Stimulated activated CD4-positive, alpha-beta T cell treated with anti-CD3 and anti-CD28 coated beads, Interleukin-15, amount 100 ng/mL, for 48 hours (primary cell): Measurements from ENCODE around the gene TNFRSF17.
"Not testable (repeated sequence)": the region's sequence is repeated elsewhere in the genome, so short reads cannot be mapped to it uniquely, and the experiment has no call there.

Experiments
- DNase-seq, 2 donors: peaks; one replicate each; pipeline ENCODE4 v3.0.0-alpha.2; 2020; ENCODE audit warnings: low read depth in 2 of 2

TNFRSF17 gene

GRCh38 chr16:11970292-11970691 is 5.3 kb downstream of the TNFRSF17 start:
- not testable (repeated sequence) for DNase-seq

GRCh38 chr16:11972128-11972527 is 7.1 kb downstream of the TNFRSF17 start:
- DNase-seq, result no peak

- no peak for DNase-seq
Measured at GRCh38 chr16:11973070-11973469, 8.1 kb downstream of the TNFRSF17 start.

GRCh38 chr16:11976850-11977375 is 11.9 kb downstream of the TNFRSF17 start:
- no peak for DNase-seq

- no peak for DNase-seq
Measured at GRCh38 chr16:11977376-11978041, 12.5 kb downstream of the TNFRSF17 start.

- no peak for DNase-seq
Measured at GRCh38 chr16:11978080-11978479, 13.1 kb downstream of the TNFRSF17 start.

GRCh38 chr16:11979013-11979672 is 14.1 kb downstream of the TNFRSF17 start:
- DNase-seq, result no peak

- no peak for DNase-seq
Measured at GRCh38 chr16:11980136-11980844, 15.3 kb downstream of the TNFRSF17 start.

- DNase-seq, result no peak
Measured at GRCh38 chr16:11985250-11985649, 20.2 kb downstream of the TNFRSF17 start.

- no peak for DNase-seq
Measured at GRCh38 chr16:11986521-11987057, 21.6 kb downstream of the TNFRSF17 start.

GRCh38 chr16:11988258-11988978 is 23.4 kb downstream of the TNFRSF17 start:
- DNase-seq, result no peak

GRCh38 chr16:11990702-11991390 is 25.8 kb downstream of the TNFRSF17 start:
- DNase-seq, result no peak

GRCh38 chr16:11992008-11992584 is 27.1 kb downstream of the TNFRSF17 start:
- DNase-seq, result no peak

GRCh38 chr16:11992586-11993524 is 27.8 kb downstream of the TNFRSF17 start:
- DNase-seq, result no peak

GRCh38 chr16:11994143-11995119 is 29.4 kb downstream of the TNFRSF17 start:
- no peak for DNase-seq

GRCh38 chr16:11996433-11997330 is 31.7 kb downstream of the TNFRSF17 start:
- DNase-seq, result no peak

- no peak for DNase-seq
Measured at GRCh38 chr16:12000032-12000431, 35.0 kb downstream of the TNFRSF17 start.
